GM18505 (cell line): ENCODE results near the gene INPP1.

ENCODE experiments used
- ATAC-seq: cut with Tn5 transposase; IDR thresholded peaks from one replicate; pipeline ENCODE4 v1.9.1; 2021; ENCODE audit not compliant: unreplicated experiment
- POLR2A ChIP-seq: IDR thresholded peaks from 4 replicates; pipeline ENCODE4 v1.6.1; 2011; ENCODE audit warnings: borderline replicate concordance; ENCODE audit not compliant: insufficient read depth, insufficient read length; ENCODE audit errors: extremely low read depth

INPP1 gene

GRCh38 chr2:190360561-190360960, 17.2 kb downstream of the INPP1 start:
- no peak for ATAC-seq
- no peak for TF ChIP-seq POLR2A

GRCh38 chr2:190360965-190361364, 17.6 kb downstream of the INPP1 start:
- ATAC-seq = no peak
- TF ChIP-seq POLR2A = no peak

GRCh38 chr2:190361572-190361971, 18.2 kb downstream of the INPP1 start:
- no peak for ATAC-seq
- TF ChIP-seq POLR2A = no peak

GRCh38 chr2:190362894-190363293, 19.5 kb downstream of the INPP1 start:
- no peak for ATAC-seq
- no peak for TF ChIP-seq POLR2A

- no peak for ATAC-seq
- TF ChIP-seq POLR2A = no peak
Measured at GRCh38 chr2:190365499-190366204, 22.3 kb downstream of the INPP1 start.

DNA sequence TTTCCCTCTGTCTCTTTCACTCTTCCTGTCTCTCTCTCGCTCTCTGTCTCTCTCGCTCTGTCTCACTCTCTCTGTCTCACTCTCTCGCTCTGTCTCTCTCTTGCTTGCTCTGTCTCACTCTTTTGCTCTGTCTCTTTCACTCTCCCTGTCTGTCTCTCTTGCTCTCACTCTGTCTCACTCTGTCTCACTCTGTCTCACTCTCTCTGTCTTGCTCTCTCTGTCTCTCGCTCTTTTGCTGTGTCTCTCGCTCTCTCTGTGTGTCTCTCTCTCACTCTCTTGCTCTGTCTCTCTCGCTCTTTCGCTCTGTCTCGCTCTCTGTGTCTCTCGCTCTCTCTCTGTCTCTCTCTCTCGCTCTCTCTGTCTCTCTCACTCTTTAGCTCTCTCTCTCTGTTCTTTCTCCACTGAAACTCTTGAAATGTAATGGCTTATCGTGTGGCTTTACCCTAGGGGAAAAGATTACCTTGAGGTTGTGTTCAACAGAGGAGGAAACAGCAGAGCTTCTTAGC, 22.9 kb downstream of the INPP1 start:
- TF ChIP-seq POLR2A = no peak
- no peak for ATAC-seq

GRCh38 chr2:190367091-190367490, 23.7 kb downstream of the INPP1 start:
- no peak for ATAC-seq
- TF ChIP-seq POLR2A = no peak

DNA sequence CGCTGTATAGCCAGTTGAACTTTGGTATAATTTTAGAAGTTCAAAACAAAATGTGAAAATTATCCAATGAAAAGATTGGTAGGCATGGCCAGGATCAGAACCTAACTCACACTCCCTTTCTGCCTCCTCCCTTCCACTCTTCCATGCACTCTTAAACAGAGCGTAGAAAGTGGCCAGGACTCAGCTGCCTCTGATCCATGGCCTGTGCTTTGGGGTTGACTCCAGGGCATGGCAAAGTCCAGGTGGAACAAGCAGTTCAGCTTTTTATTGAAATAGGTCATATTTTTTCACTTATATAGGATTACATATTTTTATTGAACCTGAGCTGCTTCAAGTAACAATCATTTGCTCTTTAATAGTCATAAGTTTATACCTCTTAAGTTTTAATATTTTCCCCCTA, 26.2 kb downstream of the INPP1 start:
- no peak for TF ChIP-seq POLR2A
- ATAC-seq = no peak

GRCh38 chr2:190376083-190376482, 32.7 kb downstream of the INPP1 start:
- no peak for TF ChIP-seq POLR2A
- no peak for ATAC-seq

DNA sequence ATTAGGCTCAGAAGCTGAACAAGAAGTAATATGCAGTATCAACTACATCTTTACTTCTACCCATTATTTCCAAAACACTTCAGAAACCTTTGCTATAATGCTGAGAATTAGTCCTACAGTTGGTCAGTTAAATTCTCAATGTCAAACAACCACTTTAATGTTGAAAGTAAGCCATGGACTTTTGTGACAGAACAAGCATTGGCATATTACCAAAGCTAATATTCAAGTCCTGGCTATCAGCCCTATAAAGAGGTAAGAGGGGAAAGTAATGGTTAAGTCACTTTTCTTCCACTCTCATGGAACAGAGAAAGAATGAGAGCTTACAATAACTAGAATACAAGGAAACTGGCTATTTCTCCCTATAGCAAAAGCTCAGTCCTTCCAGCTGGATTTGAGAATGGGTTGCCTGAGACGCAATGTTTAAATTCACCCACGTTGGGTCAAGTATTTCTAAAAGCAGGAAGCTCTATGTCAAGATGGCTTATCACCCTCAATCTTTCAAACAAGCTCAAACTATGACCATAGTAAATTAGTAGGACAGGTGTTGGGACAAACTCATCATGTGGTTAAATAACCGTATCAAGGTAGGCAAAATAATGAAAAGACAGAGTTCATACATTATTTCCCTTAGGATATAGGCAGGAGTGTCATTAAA, 33.3 kb downstream of the INPP1 start:
- TF ChIP-seq POLR2A = no peak
- ATAC-seq = no peak

- TF ChIP-seq POLR2A = no peak
- ATAC-seq = no peak
Measured at GRCh38 chr2:190378880-190379237, 35.5 kb downstream of the INPP1 start.

DNA sequence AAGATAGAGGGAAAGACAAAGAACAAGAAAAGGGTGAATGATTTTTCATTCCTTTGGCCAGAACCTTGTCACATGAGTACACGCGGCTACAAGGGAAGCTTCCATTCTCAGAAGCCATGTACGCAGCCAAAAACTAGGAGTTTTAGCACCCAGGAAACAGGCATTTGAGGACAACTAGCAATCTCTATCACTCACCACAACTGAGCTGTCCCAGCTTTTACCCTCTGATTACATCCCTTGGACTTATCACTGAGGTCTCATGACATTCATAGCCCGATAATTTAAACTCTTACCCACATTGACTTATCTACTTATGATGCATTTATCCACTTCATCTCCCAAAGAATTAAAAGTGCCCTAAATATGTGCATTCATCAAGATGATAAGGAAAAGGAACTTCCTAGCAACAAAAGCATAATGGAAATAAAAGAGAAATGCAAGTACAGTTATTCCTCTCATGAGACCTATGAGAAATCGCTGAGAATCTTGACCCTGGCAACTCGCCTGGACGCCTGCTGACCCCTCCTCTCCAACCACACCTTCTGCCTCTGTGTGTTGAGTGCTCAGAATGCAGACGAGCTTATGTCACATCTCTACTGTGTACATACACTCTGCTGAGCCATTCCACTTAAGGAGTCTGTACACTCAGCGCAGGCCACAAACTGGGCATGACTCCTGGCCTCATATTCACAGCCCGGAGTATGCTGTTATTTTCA, 36.0 kb downstream of the INPP1 start:
- TF ChIP-seq POLR2A = no peak
- no peak for ATAC-seq

DNA sequence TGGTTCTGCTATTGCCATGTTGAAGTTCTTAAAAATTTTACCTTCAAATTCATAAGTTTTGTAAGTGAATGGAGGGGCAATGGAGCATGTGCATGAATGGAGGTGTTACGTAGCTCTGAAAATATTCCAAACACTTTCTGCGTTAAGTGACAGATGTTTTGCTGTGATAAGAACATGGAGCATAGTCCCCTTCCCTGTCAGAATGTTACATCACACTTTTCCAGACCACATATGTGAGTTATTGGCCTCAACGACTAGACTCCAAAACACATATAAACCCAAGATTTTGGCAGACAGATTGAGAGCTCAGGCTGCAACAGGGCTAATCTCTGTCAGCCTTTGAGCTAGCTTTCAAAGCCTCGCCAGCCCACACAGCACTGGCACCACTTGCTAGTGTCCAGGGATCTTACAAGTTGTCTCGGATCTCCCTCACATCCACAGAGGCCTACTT, 37.6 kb downstream of the INPP1 start:
- TF ChIP-seq POLR2A = no peak
- no peak for ATAC-seq

- peak; percentile 89 for ATAC-seq
- TF ChIP-seq POLR2A = no peak
Measured at GRCh38 chr2:190382851-190383250, 39.5 kb downstream of the INPP1 start.

GRCh38 chr2:190387422-190387821, 44.0 kb downstream of the INPP1 start:
- no peak for ATAC-seq
- no peak for TF ChIP-seq POLR2A

DNA sequence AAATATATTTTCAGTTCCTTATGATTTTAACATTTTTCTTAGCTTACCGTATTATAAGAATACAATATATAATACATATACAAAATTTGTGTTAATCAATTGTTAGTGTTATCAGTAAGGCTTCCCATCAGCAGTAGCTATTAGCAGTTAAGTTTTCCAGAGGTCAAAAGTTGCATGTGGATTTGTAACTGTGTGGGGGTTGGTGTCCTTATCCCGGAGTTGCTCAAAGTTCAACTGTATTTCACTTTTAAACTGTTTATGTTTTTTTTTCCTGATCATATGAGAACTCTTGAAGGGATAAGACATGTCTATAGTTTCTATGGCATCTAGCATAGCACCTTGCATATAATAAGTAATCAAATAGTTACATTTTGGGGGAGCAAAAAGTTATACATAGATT, 52.9 kb downstream of the INPP1 start:
- no peak for ATAC-seq
- TF ChIP-seq POLR2A = no peak
